ENCODE measurements around the gene ZC2HC1B.

Gene ZC2HC1B

GRCh38 chr6:143936347-143936746 lies 72.1 kb downstream of the ZC2HC1B start:
- no peak for DNase-seq

- no peak for DNase-seq
Measured at GRCh38 chr6:143936778-143937667, 72.7 kb downstream of the ZC2HC1B start.

- DNase-seq: no peak
Measured at GRCh38 chr6:143937668-143937970, 73.3 kb downstream of the ZC2HC1B start.

DNA sequence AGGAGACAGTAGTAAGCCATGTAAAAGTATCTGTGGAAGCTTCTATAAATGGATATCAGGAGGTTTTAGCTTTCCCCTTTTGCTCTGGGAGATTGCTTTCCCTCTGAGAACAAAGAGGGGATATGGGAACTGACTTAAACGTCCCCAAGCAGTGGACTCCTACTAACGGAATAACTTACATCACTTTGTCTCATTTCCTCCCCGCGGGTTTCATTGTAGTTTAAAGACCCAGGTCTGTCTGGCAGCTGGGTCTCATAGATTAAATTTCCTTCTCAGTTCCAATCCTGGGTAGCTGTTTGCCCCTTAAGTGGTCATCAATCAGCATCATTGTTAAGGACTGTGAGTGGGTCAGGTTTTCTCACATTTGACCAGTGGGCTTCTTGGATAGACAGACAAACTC lies 75.1 kb downstream of the ZC2HC1B start:
- DNase-seq: no peak

- DNase-seq: peak; percentile 74
Measured at GRCh38 chr6:143940011-143940597, 75.8 kb downstream of the ZC2HC1B start.

- DNase-seq: peak; percentile 52
Measured at GRCh38 chr6:143941852-143942627, 77.8 kb downstream of the ZC2HC1B start.

DNA sequence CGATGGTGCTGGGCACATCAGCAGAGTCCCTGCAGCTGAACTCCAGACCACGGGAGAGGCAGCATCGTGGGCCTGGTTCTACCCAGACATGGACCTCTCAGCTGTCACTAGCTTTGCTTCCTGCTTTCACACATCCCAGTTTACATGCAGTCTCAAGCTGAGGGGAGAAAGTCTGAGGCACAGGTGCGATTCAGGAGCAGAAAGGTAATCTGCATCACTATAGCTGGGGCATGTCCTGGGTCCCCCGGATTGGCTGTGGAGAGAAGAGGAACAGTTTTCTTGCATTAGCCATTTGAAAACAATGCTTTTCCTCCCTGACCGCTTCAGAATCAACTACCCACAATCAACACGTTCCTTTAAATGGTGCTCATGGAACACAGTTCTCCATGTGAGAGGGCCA lies 83.9 kb downstream of the ZC2HC1B start:
- no peak for DNase-seq

GRCh38 chr6:143949535-143949934 lies 85.3 kb downstream of the ZC2HC1B start:
- no peak for DNase-seq

- no peak for DNase-seq
Measured at GRCh38 chr6:143949962-143950361, 85.7 kb downstream of the ZC2HC1B start.

DNA sequence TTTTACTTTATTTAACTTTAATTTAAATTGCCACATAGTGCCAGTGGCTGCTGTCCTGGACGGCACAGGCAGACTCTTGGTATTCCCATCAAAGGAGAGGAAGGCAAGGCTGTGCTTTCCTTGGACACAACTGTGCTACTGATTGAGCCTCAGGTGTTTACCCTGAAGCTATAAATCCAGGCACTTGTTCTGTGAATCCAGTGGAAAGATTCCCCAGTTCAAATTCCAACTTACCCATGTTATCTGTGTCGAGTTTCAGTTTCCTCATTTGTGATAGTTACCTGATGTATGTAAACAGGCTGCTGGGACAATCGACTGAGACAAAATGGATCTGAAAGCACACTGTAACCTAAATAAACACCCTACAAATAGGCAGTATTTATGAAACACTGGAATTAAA lies 86.6 kb downstream of the ZC2HC1B start:
- no peak for DNase-seq

- DNase-seq: no peak
Measured at GRCh38 chr6:143952060-143952778, 87.9 kb downstream of the ZC2HC1B start.

DNA sequence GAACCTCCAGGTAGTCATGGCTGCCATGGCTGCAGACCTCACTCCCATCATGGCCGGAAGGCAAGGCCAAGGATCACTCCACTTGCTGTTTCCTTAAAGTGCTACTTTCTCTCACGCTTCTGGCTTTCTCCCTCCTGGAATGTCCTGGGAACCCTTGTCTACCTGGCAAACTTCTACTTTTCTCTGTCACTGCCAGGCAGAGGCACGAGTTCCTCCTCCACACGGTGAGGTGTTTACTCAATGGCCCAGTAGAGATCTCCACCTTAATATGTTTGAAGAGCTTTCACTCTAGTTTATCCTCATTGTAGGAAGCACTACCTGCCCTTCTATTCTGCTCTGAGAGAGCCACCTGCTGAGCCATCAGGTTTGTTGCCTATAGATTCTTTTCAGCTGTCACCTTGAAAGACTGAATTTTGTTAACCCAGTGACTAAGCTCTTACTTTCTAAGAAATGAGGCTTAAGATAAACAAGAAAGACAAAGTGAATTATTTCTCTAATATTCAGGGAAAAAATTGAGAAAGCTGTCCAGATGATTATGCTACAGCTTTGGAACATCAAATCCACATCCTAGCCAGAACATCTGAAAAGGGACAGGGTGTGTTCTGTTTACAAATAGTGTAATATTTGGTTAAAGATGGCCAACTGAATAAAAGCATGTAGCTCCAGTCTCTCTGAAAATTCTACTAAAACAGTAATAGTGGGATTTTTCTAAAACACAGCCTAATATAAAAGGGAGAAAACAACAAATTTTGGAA lies 88.8 kb downstream of the ZC2HC1B start:
- no peak for DNase-seq

DNA sequence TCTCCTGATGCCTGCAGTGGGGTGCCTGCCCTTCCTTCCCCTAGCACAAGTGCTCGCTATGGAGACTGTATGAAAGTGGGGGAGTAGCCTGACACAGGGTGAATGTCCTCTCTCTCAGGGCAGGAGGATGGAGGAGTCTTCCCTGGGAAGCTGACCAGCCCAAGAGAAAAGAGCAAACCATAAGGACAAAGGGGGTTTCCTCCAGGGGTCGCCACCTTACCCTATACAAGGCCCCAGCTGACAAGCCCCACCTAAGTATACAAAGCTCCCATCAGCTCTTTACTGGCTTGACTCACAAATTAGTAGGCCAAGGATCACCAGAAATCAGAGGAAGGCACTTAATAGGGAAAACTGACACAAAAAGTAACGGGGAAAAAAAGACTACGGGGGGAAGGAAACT lies 89.6 kb downstream of the ZC2HC1B start:
- no peak for DNase-seq

GRCh38 chr6:143955971-143956370 lies 91.7 kb downstream of the ZC2HC1B start:
- DNase-seq: no peak

- DNase-seq: no peak
Measured at GRCh38 chr6:143957679-143958274, 93.5 kb downstream of the ZC2HC1B start.

DNA sequence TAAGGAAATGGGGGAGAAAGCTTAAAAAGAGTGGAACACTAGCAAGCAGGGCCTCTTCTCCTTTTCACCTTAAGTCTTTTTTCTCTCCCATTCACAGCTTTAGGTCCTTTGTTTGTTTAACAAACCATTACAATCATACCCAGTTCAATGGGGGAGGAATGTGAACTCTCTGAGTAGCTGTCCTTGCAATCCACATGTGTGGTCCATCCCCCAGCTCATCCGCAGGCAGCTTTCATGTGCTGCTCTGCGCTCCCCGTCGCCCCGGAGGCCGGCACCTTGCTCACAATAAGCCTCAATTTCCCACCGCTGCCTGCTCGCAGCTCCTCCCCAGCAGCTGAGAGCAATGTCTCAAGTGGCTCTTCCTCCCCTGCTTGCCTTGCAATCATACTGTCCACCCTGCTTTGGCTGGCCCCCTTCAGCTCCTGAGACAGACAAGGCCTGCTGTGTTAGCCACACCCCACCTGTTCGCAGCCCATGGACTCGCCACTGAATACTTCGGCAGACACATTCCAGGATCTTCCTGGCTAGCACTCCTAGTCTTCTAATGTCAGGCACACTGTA lies 94.6 kb downstream of the ZC2HC1B start:
- no peak for DNase-seq

DNA sequence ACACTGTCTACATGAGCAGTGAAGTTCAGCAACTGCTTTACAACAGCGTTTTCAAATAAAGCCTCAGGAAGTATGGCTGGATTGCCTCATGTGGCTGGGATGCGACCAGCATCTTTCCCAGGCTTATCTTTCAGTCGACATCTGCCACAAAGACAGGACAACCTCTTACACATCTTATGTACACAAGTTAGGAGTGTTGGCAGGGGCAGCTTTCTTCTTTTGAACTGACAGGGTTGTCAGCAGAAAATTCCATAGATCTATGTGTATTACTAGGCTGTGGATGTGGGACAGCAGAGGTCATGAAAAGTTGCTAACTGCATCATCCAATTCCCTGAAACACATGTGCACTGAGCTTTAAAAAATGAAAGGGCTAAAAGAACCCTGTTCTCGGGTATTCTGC lies 95.7 kb downstream of the ZC2HC1B start:
- no peak for DNase-seq

GRCh38 chr6:143961066-143961465 lies 96.8 kb downstream of the ZC2HC1B start:
- DNase-seq: no peak

GRCh38 chr6:143961886-143962878 lies 97.9 kb downstream of the ZC2HC1B start:
- no peak for DNase-seq

GRCh38 chr6:143963158-143963919 lies 99.1 kb downstream of the ZC2HC1B start:
- no peak for DNase-seq

Measured in CD4-positive, alpha-beta T cell treated with Interleukin-17A for 1 hour (primary cell).